Epidermal melanocyte (primary cell): ENCODE results near the gene STRC.
"Not testable (repeated sequence)": the region's sequence is repeated elsewhere in the genome, so short reads cannot be mapped to it uniquely, and the experiment has no call there.

Source experiments
- DNase-seq: peaks from one replicate; pipeline ENCODE4 v3.0.0; 2011; ENCODE audit warnings: low spot score; ENCODE audit not compliant: insufficient read length

STRC gene

GRCh38 chr15:43563793-43564192 is 54.8 kb downstream of the STRC start:
- not testable (repeated sequence) for DNase-seq

- DNase-seq = not testable (repeated sequence)
Measured at GRCh38 chr15:43562753-43563152, 55.8 kb downstream of the STRC start.

GRCh38 chr15:43552986-43553385 is 65.6 kb downstream of the STRC start:
- no peak for DNase-seq

GRCh38 chr15:43552256-43552655 is 66.3 kb downstream of the STRC start:
- no peak for DNase-seq

GRCh38 chr15:43550527-43551363 is 67.9 kb downstream of the STRC start:
- no peak for DNase-seq
